BLaER1 (cell line): ENCODE measurements around the gene ERVK3-1.
"Not testable (repeated sequence)": the region's sequence is repeated elsewhere in the genome, so short reads cannot be mapped to it uniquely, and the experiment has no call there.

Experiments
- H3K27ac ChIP-seq: shearing (Covaris generic); formaldehyde crosslinking; 2 replicates; pipeline ENCODE4 v1.8.1; 2022
- H3K27me3 ChIP-seq: shearing (Covaris generic); formaldehyde crosslinking; 2 replicates; pipeline ENCODE4 v1.8.1; 2022
- H3K36me3 ChIP-seq: shearing (Covaris generic); formaldehyde crosslinking; 2 replicates; pipeline ENCODE4 v1.8.1; 2022
- H3K4me1 ChIP-seq: shearing (Covaris generic); formaldehyde crosslinking; 2 replicates; pipeline ENCODE4 v1.8.1; 2022
- H3K4me2 ChIP-seq: shearing (Covaris generic); formaldehyde crosslinking; 2 replicates; pipeline ENCODE4 v1.8.1; 2022
- H3K4me3 ChIP-seq: shearing (Covaris generic); formaldehyde crosslinking; 2 replicates; pipeline ENCODE4 v1.8.1; 2022
- H3K9ac ChIP-seq: shearing (Covaris generic); formaldehyde crosslinking; 2 replicates; pipeline ENCODE4 v1.8.1; 2022
- H3K9me3 ChIP-seq: shearing (Covaris generic); formaldehyde crosslinking; 2 replicates; pipeline ENCODE4 v1.8.1; 2022
- H4K20me1 ChIP-seq: shearing (Covaris generic); formaldehyde crosslinking; 2 replicates; pipeline ENCODE4 v1.8.1; 2022
- Cebpa-rat ChIP-seq: shearing (Covaris generic); IDR thresholded peaks from 2 replicates; pipeline ENCODE4 v1.8.1; 2022

ERVK3-1 gene

GRCh38 chr19:58305065-58305931, at the start of gene ERVK3-1:
Gene ERVK3-1, plus strand, starts transcription at chr19:58305377. Its CDS starts 6,792 bp downstream, at chr19:58312169.
- H3K9ac ChIP-seq, result peak within 1 kb of the TSS; percentile 87
- H4K20me1 ChIP-seq, result peaks cover 77% of the 10 kb centered on the region
- peaks cover 22% of the 10 kb centered on the region for H3K4me1 ChIP-seq
- H3K4me3 ChIP-seq, result peak within 1 kb of the TSS; percentile 79
- peak within 1 kb of the TSS; percentile 85 for H3K27ac ChIP-seq
- no peaks in the 10 kb centered on the region for H3K27me3 ChIP-seq
- no peaks in the 10 kb centered on the region; the same call in 1 of the 2 replicates for H3K9me3 ChIP-seq
- no peak for TF ChIP-seq Cebpa-rat
- H3K4me2 ChIP-seq, result peak within 1 kb of the TSS; percentile 93
- peaks cover 71% of the 10 kb centered on the region for H3K36me3 ChIP-seq

GRCh38 chr19:58258259-58258658, 46.9 kb upstream of the ERVK3-1 start:
- peaks cover 100% of the 10 kb centered on the region for H3K9me3 ChIP-seq
- H3K4me1 ChIP-seq, result not testable (repeated sequence)
- H3K36me3 ChIP-seq, result peaks cover 100% of the 10 kb centered on the region

GRCh38 chr19:58261600-58261967, 43.6 kb upstream of the ERVK3-1 start:
- H3K27ac ChIP-seq, result no peak overlapping the region

More at GRCh38 chr19:58258259-58258658, 46.9 kb upstream of the ERVK3-1 start:
- not testable (repeated sequence) for H3K27me3 ChIP-seq, H3K4me2 ChIP-seq, H3K9ac ChIP-seq, H3K27ac ChIP-seq, H4K20me1 ChIP-seq
- peak overlapping the region; percentile 44 for H3K4me3 ChIP-seq

GRCh38 chr19:58261968-58262921, 42.9 kb upstream of the ERVK3-1 start:
- no peak overlapping the region for H3K27ac ChIP-seq
- peaks cover 100% of the 10 kb centered on the region for H3K9me3 ChIP-seq
- no peak overlapping the region for H3K4me2 ChIP-seq
- H3K4me3 ChIP-seq, result peak overlapping the region; percentile 46
- H3K4me1 ChIP-seq, result no peaks in the 10 kb centered on the region
- H3K36me3 ChIP-seq, result peaks cover 100% of the 10 kb centered on the region
- TF ChIP-seq Cebpa-rat, result no peak
- no peaks in the 10 kb centered on the region for H3K27me3 ChIP-seq
- H3K9ac ChIP-seq, result no peak overlapping the region
- H4K20me1 ChIP-seq, result no peaks in the 10 kb centered on the region

More at GRCh38 chr19:58261600-58261967, 43.6 kb upstream of the ERVK3-1 start:
- Histone ChIP-seq H3K9me3 (peaks cover 100% of the 10 kb centered on the region), H3K9ac (no peak overlapping the region), H3K4me3 (peak overlapping the region; percentile 46), H3K27me3 (no peaks in the 10 kb centered on the region), H3K4me2 (no peak overlapping the region), H4K20me1 (no peaks in the 10 kb centered on the region), H3K4me1 (no peaks in the 10 kb centered on the region), H3K36me3 (peaks cover 100% of the 10 kb centered on the region)
- no peak for TF ChIP-seq Cebpa-rat

GRCh38 chr19:58262922-58263296, 42.3 kb upstream of the ERVK3-1 start:
- H3K27me3 ChIP-seq, result no peaks in the 10 kb centered on the region
- no peak overlapping the region for H3K9ac ChIP-seq
- peaks cover 100% of the 10 kb centered on the region for H3K9me3 ChIP-seq
- no peak overlapping the region for H3K27ac ChIP-seq
- peaks cover 100% of the 10 kb centered on the region for H3K36me3 ChIP-seq
- H3K4me1 ChIP-seq, result no peaks in the 10 kb centered on the region
- peak overlapping the region; percentile 46 for H3K4me3 ChIP-seq
- H3K4me2 ChIP-seq, result no peak overlapping the region
- H4K20me1 ChIP-seq, result no peaks in the 10 kb centered on the region
- no peak for TF ChIP-seq Cebpa-rat

GRCh38 chr19:58265100-58265499, 40.1 kb upstream of the ERVK3-1 start:
- no peak for TF ChIP-seq Cebpa-rat
- Histone ChIP-seq H3K9me3 (peaks cover 100% of the 10 kb centered on the region), H4K20me1 (no peaks in the 10 kb centered on the region), H3K4me1 (no peaks in the 10 kb centered on the region), H3K27me3 (no peaks in the 10 kb centered on the region), H3K36me3 (peaks cover 100% of the 10 kb centered on the region), H3K9ac (no peak overlapping the region), H3K27ac (no peak overlapping the region), H3K4me3 (peak overlapping the region; percentile 46), H3K4me2 (no peak overlapping the region)

- no peaks in the 10 kb centered on the region for H3K27me3 ChIP-seq
- peaks cover 100% of the 10 kb centered on the region for H3K36me3 ChIP-seq
- H3K9ac ChIP-seq, result no peak overlapping the region
- no peak for TF ChIP-seq Cebpa-rat
- H3K9me3 ChIP-seq, result peaks cover 100% of the 10 kb centered on the region
- no peak overlapping the region for H3K4me2 ChIP-seq
- no peak overlapping the region for H3K4me3 ChIP-seq
- no peaks in the 10 kb centered on the region for H4K20me1 ChIP-seq
- H3K27ac ChIP-seq, result no peak overlapping the region
- no peaks in the 10 kb centered on the region for H3K4me1 ChIP-seq
Observed at GRCh38 chr19:58268344-58268743, 36.8 kb upstream of the ERVK3-1 start.

- Histone ChIP-seq H3K27me3 (no peaks in the 10 kb centered on the region), H3K4me1 (peaks cover 19% of the 10 kb centered on the region), H3K4me2 (no peak overlapping the region), H3K36me3 (peaks cover 76% of the 10 kb centered on the region), H3K27ac (no peak overlapping the region), H3K4me3 (no peak overlapping the region), H3K9ac (no peak overlapping the region), H4K20me1 (no peaks in the 10 kb centered on the region), H3K9me3 (peaks cover 71% of the 10 kb centered on the region)
- TF ChIP-seq Cebpa-rat, result no peak
Observed at GRCh38 chr19:58274771-58275201, 30.4 kb upstream of the ERVK3-1 start.

GRCh38 chr19:58275564-58275963, 29.6 kb upstream of the ERVK3-1 start:
- H3K36me3 ChIP-seq, result peaks cover 75% of the 10 kb centered on the region
- peaks cover 70% of the 10 kb centered on the region for H3K9me3 ChIP-seq
- no peak overlapping the region for H3K27ac ChIP-seq
- no peaks in the 10 kb centered on the region for H4K20me1 ChIP-seq
- H3K4me1 ChIP-seq, result peaks cover 27% of the 10 kb centered on the region
- H3K4me3 ChIP-seq, result no peak overlapping the region
- TF ChIP-seq Cebpa-rat, result no peak
- no peak overlapping the region for H3K4me2 ChIP-seq
- H3K27me3 ChIP-seq, result no peaks in the 10 kb centered on the region
- H3K9ac ChIP-seq, result no peak overlapping the region
